ENCODE measurements around the gene PHACTR1. TPM values are rescaled to one million over a fixed set of nuclear protein-coding genes. Genes with fewer than 3 reads are reported as not detected.

PHACTR1 gene
- total RNA-seq, 2 experiments from 2014 or later = 0.11 TPM; not detected in 1

DNA sequence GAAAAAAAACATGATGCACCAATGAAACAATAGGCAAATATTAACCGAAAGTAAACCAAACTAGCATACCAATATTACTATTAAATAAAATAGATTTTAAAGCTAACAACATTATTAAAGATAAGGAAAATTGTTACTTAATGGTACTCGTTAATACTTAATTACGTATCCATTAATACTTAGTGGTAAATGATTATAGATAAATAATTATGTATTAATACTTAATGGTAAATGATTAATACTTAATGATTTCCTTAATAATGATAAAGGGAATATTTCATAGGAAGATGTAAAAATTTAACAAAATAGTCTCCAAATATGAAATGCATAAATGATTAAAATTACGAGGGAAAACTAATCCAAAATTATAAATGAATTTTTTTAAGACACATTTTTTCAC is 278.9 kb downstream of the PHACTR1 start:
- ChIA-PET POLR2A (no interaction called here), CTCF (no interaction called here)
- DNase-seq = no peak
- no peak for ATAC-seq
- Mint-ChIP-seq H3K36me3 (ENCODE audit: low read depth) (no peaks in the 10 kb centered on the region), H3K27me3 (no peaks in the 10 kb centered on the region), H3K27ac (no peak overlapping the region), H3K9me3 (no peaks in the 10 kb centered on the region), H3K4me3 (no peak overlapping the region), H3K4me1 (ENCODE audit: low read depth) (no peaks in the 10 kb centered on the region)
- TF ChIP-seq, protein P1, sequence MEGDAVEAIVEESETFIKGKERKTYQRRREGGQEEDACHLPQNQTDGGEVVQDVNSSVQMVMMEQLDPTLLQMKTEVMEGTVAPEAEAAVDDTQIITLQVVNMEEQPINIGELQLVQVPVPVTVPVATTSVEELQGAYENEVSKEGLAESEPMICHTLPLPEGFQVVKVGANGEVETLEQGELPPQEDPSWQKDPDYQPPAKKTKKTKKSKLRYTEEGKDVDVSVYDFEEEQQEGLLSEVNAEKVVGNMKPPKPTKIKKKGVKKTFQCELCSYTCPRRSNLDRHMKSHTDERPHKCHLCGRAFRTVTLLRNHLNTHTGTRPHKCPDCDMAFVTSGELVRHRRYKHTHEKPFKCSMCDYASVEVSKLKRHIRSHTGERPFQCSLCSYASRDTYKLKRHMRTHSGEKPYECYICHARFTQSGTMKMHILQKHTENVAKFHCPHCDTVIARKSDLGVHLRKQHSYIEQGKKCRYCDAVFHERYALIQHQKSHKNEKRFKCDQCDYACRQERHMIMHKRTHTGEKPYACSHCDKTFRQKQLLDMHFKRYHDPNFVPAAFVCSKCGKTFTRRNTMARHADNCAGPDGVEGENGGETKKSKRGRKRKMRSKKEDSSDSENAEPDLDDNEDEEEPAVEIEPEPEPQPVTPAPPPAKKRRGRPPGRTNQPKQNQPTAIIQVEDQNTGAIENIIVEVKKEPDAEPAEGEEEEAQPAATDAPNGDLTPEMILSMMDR (IDR thresholded peaks at IDR 0.05) = no peak
- intact Hi-C loops (cut with micrococcal nuclease) = no loop called here

- H3K4me3 Mint-ChIP-seq = no peak overlapping the region
- no peak for DNase-seq
- H3K9me3 Mint-ChIP-seq = no peaks in the 10 kb centered on the region
- TF ChIP-seq, protein P1 (IDR thresholded peaks at IDR 0.05) = no peak
- H3K27ac Mint-ChIP-seq = no peak overlapping the region
- POLR2A ChIA-PET = interaction anchor here (0.6 kb wide), 1 partner anchor 1043 kb away, joined by 3 read pairs; no protein-coding TSS in a partner anchor
- CTCF ChIA-PET = no interaction called here
- intact Hi-C loops (cut with micrococcal nuclease) = no loop called here
- ATAC-seq = no peak
- no peaks in the 10 kb centered on the region for H3K4me1 Mint-ChIP-seq (ENCODE audit: low read depth)
- H3K27me3 Mint-ChIP-seq = no peaks in the 10 kb centered on the region
- no peaks in the 10 kb centered on the region for H3K36me3 Mint-ChIP-seq (ENCODE audit: low read depth)
Observed at GRCh38 chr6:13000537-13000936, 284.0 kb downstream of the PHACTR1 start.

- intact Hi-C loops (cut with micrococcal nuclease) = no loop called here
- Mint-ChIP-seq H3K4me3 (no peak overlapping the region), H3K36me3 (ENCODE audit: low read depth) (no peaks in the 10 kb centered on the region), H3K27me3 (peaks cover 4% of the 10 kb centered on the region), H3K27ac (no peak overlapping the region), H3K4me1 (ENCODE audit: low read depth) (no peaks in the 10 kb centered on the region), H3K9me3 (no peaks in the 10 kb centered on the region)
- ChIA-PET CTCF (interaction anchor here (0.7 kb wide), 1 partner anchor 9 kb away, joined by 3 read pairs; no protein-coding TSS in a partner anchor), POLR2A (no interaction called here)
- TF ChIP-seq, protein P1 (IDR thresholded peaks at IDR 0.05) = no peak
- ATAC-seq = no peak
- no peak for DNase-seq
Observed at GRCh38 chr6:13001927-13002326, 285.4 kb downstream of the PHACTR1 start.

GRCh38 chr6:13004601-13005000 is 288.0 kb downstream of the PHACTR1 start:
- ChIA-PET CTCF (no interaction called here), POLR2A (no interaction called here)
- Mint-ChIP-seq H3K36me3 (ENCODE audit: low read depth) (no peaks in the 10 kb centered on the region), H3K27ac (no peak overlapping the region), H3K9me3 (no peaks in the 10 kb centered on the region), H3K27me3 (peaks cover 5% of the 10 kb centered on the region), H3K4me3 (no peak overlapping the region), H3K4me1 (ENCODE audit: low read depth) (no peaks in the 10 kb centered on the region)
- no peak for DNase-seq
- TF ChIP-seq, protein P1 (IDR thresholded peaks at IDR 0.05) = no peak
- intact Hi-C loops (cut with micrococcal nuclease) = no loop called here
- ATAC-seq = no peak

- H3K27me3 Mint-ChIP-seq = peaks cover 11% of the 10 kb centered on the region
- no peak overlapping the region for H3K27ac Mint-ChIP-seq
- no peaks in the 10 kb centered on the region for H3K4me1 Mint-ChIP-seq (ENCODE audit: low read depth)
- ChIA-PET CTCF (no interaction called here), POLR2A (no interaction called here)
- no peaks in the 10 kb centered on the region for H3K36me3 Mint-ChIP-seq (ENCODE audit: low read depth)
- DNase-seq (no peak), ATAC-seq (no peak)
- H3K9me3 Mint-ChIP-seq = no peaks in the 10 kb centered on the region
- no peak overlapping the region for H3K4me3 Mint-ChIP-seq
- TF ChIP-seq, protein P1 (IDR thresholded peaks at IDR 0.05) = no peak
- intact Hi-C loops (cut with micrococcal nuclease) = no loop called here
Observed at GRCh38 chr6:13005994-13006393, 289.4 kb downstream of the PHACTR1 start.
